ENCODE measurements around the gene LRRC37B.
"Not testable (repeated sequence)": the region's sequence is repeated elsewhere in the genome, so short reads cannot be mapped to it uniquely, and the experiment has no call there.

Gene LRRC37B

GRCh38 chr17:32099686-32100085 is 92.5 kb downstream of the LRRC37B start:
- CTCF ChIA-PET: no interaction called here
- TF ChIP-seq ZNF384 (IDR thresholded peaks at IDR 0.05) (no peak), TARDBP (IDR thresholded peaks at IDR 0.05) (no peak), ARNT (IDR thresholded peaks at IDR 0.05) (no peak), CTBP1 (IDR thresholded peaks at IDR 0.05; ENCODE audit: borderline replicate concordance) (no peak), L3MBTL2 (conservative IDR thresholded peaks at IDR 0.05) (no peak), LEF1 (IDR thresholded peaks at IDR 0.05; ENCODE audit: borderline replicate concordance) (no peak), FOXK2 (IDR thresholded peaks at IDR 0.05) (no peak), ELF4 (IDR thresholded peaks at IDR 0.05) (no peak), FOXM1 (IDR thresholded peaks at IDR 0.05; ENCODE audit: borderline replicate concordance) (no peak), SP1 (IDR thresholded peaks at IDR 0.05) (no peak), SUZ12 (IDR thresholded peaks at IDR 0.05) (no peak), HDGF (IDR thresholded peaks at IDR 0.05; ENCODE audit: borderline replicate concordance) (no peak), FOXA1 (IDR thresholded peaks at IDR 0.05) (no peak)
- DNase-seq (ENCODE audit: extremely low spot score): no peak
- POLR2A ChIA-PET: interaction anchor here (1.7 kb wide), 1 partner anchor 11 kb away, joined by 5 read pairs; no protein-coding TSS in a partner anchor

- ChIA-PET CTCF (interaction anchor here (0.7 kb wide), 1 partner anchor 153 kb away, joined by 4 read pairs; no protein-coding TSS in a partner anchor), POLR2A (interaction anchor here (0.6 to 1.7 kb wide), 2 partner anchors 11 to 36 kb away, joined by 3 to 5 read pairs; no protein-coding TSS in a partner anchor)
- DNase-seq (ENCODE audit: extremely low spot score): not testable (repeated sequence)
These were observed 93.1 kb downstream of the LRRC37B start for GRCh38 chr17:32100323-32100722.

- TF ChIP-seq ZNF384 (IDR thresholded peaks at IDR 0.05) (no peak), SUZ12 (IDR thresholded peaks at IDR 0.05) (no peak), L3MBTL2 (conservative IDR thresholded peaks at IDR 0.05) (no peak), SP1 (IDR thresholded peaks at IDR 0.05) (no peak), CTBP1 (IDR thresholded peaks at IDR 0.05; ENCODE audit: borderline replicate concordance) (no peak), FOXA1 (IDR thresholded peaks at IDR 0.05) (no peak), ARNT (IDR thresholded peaks at IDR 0.05) (no peak), TARDBP (IDR thresholded peaks at IDR 0.05) (no peak), FOXK2 (IDR thresholded peaks at IDR 0.05) (no peak), LEF1 (IDR thresholded peaks at IDR 0.05; ENCODE audit: borderline replicate concordance) (no peak), BHLHE40 (IDR thresholded peaks at IDR 0.05; ENCODE audit: borderline replicate concordance) (no peak)
- ChIA-PET CTCF (no interaction called here), POLR2A (interaction anchor here (1.7 kb wide), 1 partner anchor 10 kb away, joined by 5 read pairs; no protein-coding TSS in a partner anchor)
- DNase-seq (ENCODE audit: extremely low spot score): no peak
These were observed 93.9 kb downstream of the LRRC37B start for GRCh38 chr17:32100971-32101631.

GRCh38 chr17:32102172-32102571 is 95.0 kb downstream of the LRRC37B start:
- CTCF ChIA-PET: no interaction called here
- TF ChIP-seq NFRKB (IDR thresholded peaks at IDR 0.05) (no peak), FOXA1 (IDR thresholded peaks at IDR 0.05) (no peak), PKNOX1 (IDR thresholded peaks at IDR 0.05) (no peak), ARNT (IDR thresholded peaks at IDR 0.05) (no peak), HDGF (IDR thresholded peaks at IDR 0.05; ENCODE audit: borderline replicate concordance) (no peak), TARDBP (IDR thresholded peaks at IDR 0.05) (no peak), L3MBTL2 (conservative IDR thresholded peaks at IDR 0.05) (no peak), FOXK2 (IDR thresholded peaks at IDR 0.05) (no peak)
- POLR2A ChIA-PET: no interaction called here
- DNase-seq (ENCODE audit: extremely low spot score): no peak

GRCh38 chr17:32102646-32103186 is 95.5 kb downstream of the LRRC37B start:
- POLR2A ChIA-PET: interaction anchor here (1.7 kb wide), 1 partner anchor 24 kb away, joined by 5 read pairs; no protein-coding TSS in a partner anchor
- no peak for DNase-seq (ENCODE audit: extremely low spot score)
- TF ChIP-seq PKNOX1 (IDR thresholded peaks at IDR 0.05) (no peak), TARDBP (IDR thresholded peaks at IDR 0.05) (no peak), FOXK2 (IDR thresholded peaks at IDR 0.05) (no peak), FOXM1 (IDR thresholded peaks at IDR 0.05; ENCODE audit: borderline replicate concordance) (no peak), BHLHE40 (IDR thresholded peaks at IDR 0.05; ENCODE audit: borderline replicate concordance) (no peak), ARNT (IDR thresholded peaks at IDR 0.05) (no peak), FOXA1 (IDR thresholded peaks at IDR 0.05) (no peak), LEF1 (IDR thresholded peaks at IDR 0.05; ENCODE audit: borderline replicate concordance) (no peak), NFRKB (IDR thresholded peaks at IDR 0.05) (no peak), L3MBTL2 (conservative IDR thresholded peaks at IDR 0.05) (no peak), CTBP1 (IDR thresholded peaks at IDR 0.05; ENCODE audit: borderline replicate concordance) (no peak), HDGF (IDR thresholded peaks at IDR 0.05; ENCODE audit: borderline replicate concordance) (no peak), ZNF384 (IDR thresholded peaks at IDR 0.05) (no peak), ELF4 (IDR thresholded peaks at IDR 0.05) (no peak), SP1 (IDR thresholded peaks at IDR 0.05) (no peak)
- CTCF ChIA-PET: no interaction called here

Measured in HEK293T (cell line).